Stimulated activated CD8-positive, alpha-beta memory T cell treated with anti-CD3 and anti-CD28 coated beads, Interleukin-15, amount 100 ng/mL, for 4 hours (primary cell): ENCODE results near the gene ZNF628.
"Not testable (repeated sequence)": the region's sequence is repeated elsewhere in the genome, so short reads cannot be mapped to it uniquely, and the experiment has no call there.

Source experiments
- DNase-seq, 2 donors: peaks; one replicate each; pipeline ENCODE4 v3.0.0-alpha.2; 2020; ENCODE audit warnings: low read depth in 2 of 2

The ZNF628 gene

GRCh38 chr19:55496820-55497219 is 20.4 kb downstream of the ZNF628 start:
- DNase-seq: not testable (repeated sequence)

GRCh38 chr19:55497763-55498162 is 21.3 kb downstream of the ZNF628 start:
- DNase-seq: no peak

DNA sequence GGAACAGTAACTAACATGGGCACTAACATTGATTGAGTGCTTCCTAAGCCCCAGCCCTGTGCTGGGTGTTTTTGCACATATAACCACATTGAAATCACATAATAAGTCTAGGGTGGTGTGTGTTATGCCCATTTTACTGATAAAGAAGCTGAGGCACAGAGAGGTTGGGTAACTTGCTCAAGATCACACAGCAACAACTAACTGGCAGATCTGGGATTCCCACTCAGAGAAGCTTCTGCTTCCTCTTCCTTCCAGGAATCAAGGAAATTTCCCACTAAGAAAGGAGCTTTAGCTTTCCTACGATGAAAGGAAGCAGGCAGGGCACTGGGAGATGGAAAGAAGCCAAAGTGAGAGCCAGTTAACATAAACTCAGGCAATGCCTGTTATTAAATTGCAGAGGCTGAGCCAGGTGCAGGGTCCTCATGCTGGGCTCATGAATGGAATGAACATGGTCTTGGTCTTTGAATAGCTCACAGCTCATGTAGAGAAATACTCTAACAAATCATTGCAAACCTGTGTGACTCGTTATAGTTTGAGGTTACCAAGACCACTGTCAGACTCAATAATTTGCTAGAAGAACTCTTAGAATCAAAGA is 21.9 kb downstream of the ZNF628 start:
- no peak for DNase-seq

- DNase-seq: no peak
Observed at GRCh38 chr19:55500368-55500952, 24.0 kb downstream of the ZNF628 start.

DNA sequence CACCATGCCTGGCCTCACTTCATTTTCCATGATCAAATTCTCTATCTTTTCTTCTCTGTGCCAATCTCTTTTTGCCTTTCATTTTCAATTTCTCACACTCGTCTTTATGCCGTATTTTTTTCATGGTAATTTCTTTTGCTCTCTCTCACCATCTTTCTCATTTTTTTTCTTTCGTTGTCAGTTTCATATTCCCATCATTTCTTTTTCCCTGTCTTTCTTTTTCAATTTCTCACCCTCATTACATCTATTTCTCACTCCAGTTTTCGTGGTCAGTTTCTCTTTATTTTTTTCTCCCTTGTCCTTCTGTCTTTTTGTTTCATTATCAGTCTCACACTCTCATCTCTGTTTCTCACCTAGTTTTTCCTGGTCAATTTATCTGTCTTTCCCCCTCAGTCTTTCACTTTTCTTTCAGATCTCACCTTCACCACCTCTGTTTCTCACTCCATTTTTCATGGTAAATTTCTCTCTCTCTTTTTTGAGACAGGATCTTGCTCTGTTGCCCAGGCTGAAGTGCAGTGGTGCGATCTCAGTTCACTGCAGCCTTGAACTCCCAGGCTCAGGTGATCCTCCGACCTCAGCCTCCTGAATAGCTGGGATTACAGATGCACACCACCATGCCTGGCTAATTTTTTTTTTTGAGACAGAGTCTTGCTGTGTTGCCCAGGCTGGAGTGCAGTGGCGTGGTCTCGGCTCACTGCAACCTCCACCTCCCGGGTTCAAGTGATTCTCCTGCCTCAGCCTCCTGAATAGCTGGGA is 26.0 kb downstream of the ZNF628 start:
- DNase-seq: no peak

GRCh38 chr19:55503157-55503501 is 26.7 kb downstream of the ZNF628 start:
- no peak for DNase-seq

DNA sequence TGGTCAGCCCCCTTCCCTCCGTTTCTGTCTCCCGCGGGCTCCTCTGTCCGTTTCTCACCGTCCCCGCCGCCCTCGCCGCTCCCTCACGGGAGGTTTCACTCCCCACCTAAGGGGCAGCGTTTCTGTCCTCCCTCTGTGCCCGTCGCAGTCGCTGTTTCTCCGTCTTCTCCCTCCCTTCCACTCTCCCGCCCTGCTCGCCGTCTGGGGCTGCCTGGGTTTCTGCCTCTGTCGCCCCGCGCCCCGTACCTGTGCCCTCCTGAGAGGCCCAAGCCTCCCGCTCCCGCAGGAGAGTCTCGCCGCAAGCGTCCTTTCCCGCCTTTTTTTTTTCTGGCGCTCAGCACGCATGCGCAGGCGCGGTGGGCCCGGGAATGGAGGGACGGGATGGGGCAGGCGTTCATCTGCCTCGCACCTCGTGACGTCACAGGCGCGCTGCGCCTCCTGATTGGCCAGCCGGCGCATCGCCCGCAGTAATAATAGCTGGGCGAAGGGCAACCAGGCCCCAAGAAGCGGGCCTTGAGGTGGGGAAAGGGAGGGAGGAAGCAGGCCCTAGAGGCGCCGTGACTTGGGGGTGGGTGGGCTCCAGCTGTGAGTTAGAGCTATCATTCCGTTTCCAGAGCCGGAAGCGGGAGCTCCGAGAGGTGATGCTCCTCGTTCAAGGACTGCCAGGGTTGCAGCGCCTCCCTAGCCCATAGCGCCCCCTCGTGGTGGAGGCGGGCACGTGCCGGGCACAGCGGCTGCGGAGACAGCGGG is 27.3 kb downstream of the ZNF628 start:
- DNase-seq: peak; percentile 78 to 85

GRCh38 chr19:55504252-55504603 is 27.8 kb downstream of the ZNF628 start:
- no peak for DNase-seq

- DNase-seq: no peak
Observed at GRCh38 chr19:55504981-55505380, 28.6 kb downstream of the ZNF628 start.

GRCh38 chr19:55508120-55508519 is 31.7 kb downstream of the ZNF628 start:
- no peak for DNase-seq

DNA sequence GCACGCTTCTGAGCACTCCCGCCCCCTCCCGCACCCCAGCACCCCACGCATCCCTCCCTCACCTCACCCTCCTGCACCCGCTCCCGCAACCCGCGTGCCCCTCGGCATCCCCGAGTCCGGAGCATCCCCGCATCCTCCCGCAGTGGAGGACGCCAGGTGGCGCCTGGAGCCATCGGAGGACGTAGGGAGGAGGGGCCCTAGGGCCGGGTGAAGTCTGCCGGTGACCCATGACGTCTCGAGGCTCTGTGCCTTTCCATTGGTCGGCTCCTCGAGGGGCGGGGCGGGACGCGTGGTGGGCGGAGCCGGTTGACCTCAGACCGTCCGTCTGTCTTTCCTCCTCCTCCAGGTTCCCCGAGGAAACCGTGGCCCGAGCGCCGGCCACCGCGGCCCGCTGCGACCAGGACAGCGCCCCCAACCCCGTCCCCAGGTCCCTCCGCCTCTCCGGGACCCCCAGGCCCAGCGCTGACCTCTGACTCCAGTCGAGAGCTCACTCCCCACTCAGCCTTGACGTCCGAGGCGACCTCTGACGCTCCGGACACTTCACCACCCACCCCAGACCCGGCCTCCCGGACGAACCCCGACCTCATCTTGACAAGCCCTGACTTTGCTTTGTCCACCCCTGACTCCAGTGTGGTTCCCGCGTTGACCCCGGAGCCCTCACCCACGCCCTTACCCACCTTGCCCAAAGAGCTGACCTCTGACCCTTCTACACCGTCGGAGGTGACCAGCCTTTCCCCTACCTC is 40.6 kb downstream of the ZNF628 start:
- DNase-seq: peak; percentile 75 to 82

GRCh38 chr19:55519451-55520311 is 43.3 kb downstream of the ZNF628 start:
- no peak for DNase-seq

DNA sequence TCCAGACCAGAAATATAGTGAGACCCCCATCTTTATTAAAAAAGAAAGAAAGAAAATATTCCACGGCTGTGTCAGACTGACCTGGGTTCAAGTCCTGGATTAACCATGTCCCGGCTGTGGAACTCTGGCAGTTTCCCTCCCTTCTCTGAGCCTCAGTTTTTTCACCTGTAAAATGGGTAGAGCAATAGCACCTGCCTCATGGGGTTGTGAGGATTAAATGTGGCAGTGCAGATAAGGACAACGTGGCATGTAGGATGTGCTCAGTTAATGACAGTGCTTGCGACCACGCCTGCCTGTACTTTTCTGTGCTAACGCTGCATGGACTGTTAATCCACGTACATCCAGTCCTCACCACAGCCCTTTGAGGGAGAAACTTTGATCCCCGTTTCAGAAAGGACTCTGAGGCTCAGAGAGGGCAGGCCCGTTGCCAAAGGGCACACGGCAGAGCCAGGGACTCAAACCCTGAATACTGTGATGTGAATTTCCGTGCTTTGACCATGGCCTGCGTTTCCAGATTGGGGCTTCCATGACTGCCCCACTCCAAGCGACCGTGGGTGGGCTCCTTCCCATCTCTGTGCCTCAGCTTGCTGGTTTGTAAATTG is 44.4 kb downstream of the ZNF628 start:
- no peak for DNase-seq

GRCh38 chr19:55525289-55526101 is 49.1 kb downstream of the ZNF628 start:
- no peak for DNase-seq

DNA sequence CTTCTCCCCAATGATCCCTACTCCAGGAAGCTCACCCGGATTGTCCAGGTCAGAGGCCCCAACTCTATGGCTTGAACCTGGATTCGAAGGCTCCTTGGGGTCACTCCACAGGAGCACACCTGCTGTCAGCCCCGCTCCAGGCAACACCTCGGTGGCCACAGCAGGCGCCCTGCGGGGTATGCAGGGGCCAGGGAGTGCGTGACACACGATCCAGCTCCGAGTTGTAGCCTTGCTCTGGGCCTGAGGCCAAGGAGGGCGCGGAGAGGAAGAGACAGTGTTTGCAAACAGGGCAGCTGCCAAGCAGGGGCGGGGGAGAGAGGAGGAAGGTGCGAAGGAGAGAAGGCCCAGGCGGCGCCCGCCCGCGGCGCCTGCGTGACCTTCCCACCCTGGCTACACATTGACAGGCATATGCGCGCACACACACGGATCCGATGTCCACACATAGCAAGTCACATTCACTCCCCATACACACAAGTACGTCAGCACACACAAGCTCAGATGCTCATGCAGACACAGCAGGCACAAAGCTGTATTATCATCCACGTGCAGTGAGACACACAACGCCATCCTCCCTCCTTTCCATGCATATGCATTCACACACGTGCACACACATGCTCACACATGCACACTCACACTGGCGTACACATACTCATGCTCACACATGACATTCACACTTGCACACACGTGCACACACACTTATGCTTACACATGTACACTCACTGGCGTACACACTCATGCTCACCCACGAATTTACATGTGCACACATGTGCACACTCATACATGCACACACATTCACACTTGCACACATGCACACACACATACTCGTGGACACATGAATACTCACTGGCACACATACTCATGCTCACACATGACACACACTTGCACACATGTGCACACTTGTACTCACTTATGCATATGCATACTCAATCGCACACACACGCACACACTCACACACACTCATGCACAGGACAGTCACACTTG is 50.1 kb downstream of the ZNF628 start:
- DNase-seq: no peak

DNA sequence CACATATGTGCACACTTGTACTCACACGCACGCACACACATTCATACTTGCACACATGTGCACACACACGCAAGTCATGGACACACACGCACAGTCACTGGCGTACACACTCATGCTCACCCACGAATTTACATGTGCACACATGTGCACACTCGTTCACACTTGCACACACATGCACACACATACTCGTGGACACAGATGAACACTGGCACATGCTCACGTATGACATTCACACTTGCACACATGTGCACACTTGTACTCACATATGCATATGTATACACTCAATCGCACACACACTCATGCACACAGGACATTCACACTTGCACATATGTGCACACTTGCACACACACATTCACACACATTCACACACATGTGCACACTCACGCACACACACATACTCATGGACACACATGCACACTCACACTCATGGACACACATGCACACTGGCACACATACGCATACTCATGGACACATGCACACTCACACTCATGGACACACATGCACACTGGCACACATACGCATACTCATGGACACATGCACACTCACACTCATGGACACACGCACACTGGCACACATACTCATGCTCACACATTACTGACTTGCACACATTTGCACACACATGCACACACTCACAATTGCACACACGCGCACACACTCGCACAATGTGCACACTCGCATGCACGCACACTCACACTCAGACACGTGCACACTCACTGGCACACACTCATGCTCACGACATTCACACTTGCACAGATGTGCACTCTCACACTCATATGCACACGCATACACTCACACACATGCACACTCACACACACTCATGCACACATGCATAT is 51.0 kb downstream of the ZNF628 start:
- no peak for DNase-seq

DNA sequence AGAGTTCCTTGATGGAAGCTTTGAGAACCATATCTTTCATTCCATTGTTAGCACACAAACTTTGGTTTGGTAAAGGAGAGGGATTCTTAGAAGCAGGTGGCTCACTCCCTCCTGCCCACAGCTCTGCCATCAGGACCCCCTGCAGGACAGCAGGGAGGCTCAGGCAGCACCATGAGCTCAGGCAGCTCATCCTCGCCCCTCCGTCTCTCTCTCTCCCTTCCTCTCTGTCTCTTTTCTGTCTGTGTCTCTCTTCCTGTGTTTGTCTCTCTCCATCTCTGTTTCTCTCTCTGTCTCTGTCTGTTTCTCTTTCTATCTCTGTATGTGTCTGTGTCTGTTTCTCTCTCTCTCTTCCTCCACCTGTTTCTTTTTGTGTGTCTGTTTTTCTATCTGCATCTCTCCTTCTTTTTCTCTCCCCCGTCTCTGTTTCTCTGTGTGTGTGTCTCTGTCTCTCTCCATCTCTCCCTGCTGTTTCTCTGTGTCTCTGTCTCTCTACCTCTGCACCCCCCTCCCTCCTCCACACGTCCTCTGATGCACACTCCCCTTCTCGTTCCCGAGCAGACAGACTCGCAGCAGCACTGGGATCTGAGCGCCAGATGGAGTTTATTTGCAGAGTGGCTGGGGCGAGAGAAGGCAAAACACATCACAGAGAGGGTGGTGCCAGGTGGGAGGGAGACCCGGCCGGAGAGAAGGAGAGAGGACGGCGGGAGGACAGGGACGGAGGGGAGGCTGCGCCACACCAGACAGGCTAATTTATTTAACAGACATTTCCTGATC is 51.8 kb downstream of the ZNF628 start:
- no peak for DNase-seq
